Endothelial cell of umbilical vein (primary cell): ENCODE measurements around the gene PDE6B. TPM values are rescaled to one million over a fixed set of nuclear protein-coding genes. Genes with fewer than 3 reads are reported as not detected.

ENCODE experiments used
- BruUV-seq: library from RNA; stranded (reverse); fragments of 400-500 nt; replicated peaks from 2 replicates; lab custom pipeline; 2021; lab: Mats Ljungman, UMichigan
- CTCF ChIA-PET: fragments of 300-600, 350-600 bp; sonication (Branson Sonifier 250); formaldehyde crosslinking; loops from one replicate; lab custom pipeline; 2021; ENCODE audit warnings: antibody characterized with exemption, inconsistent platforms; lab: Charles Lee
- POLR2A ChIA-PET: fragments of 300-600, 350-600 bp; sonication (Branson Sonifier 250); formaldehyde crosslinking; loops from one replicate; lab custom pipeline; 2021; ENCODE audit warnings: antibody characterized with exemption, inconsistent platforms; lab: Charles Lee
- DNase-seq: peaks from one replicate; pipeline ENCODE4 v3.0.0-alpha.2; 2011; ENCODE audit warnings: low read depth, low spot score
- FAIRE-seq: peaks from 2 replicates; lab custom pipeline; 2011; peaks lifted over from hg19 to GRCh38; lab: Jason Lieb, UNC
- H2AFZ ChIP-seq: 2 replicates; pipeline ENCODE4 v1.6.0; 2012; ENCODE audit warnings: low read depth, low read length, control low read depth, inconsistent platforms
- H3K27ac ChIP-seq: 2 replicates; pipeline ENCODE4 v1.5.1; 2011; ENCODE audit warnings: low read depth, mild to moderate bottlenecking, control low read depth, low read length, moderate library complexity; ENCODE audit not compliant: insufficient read depth
- H3K27me3 ChIP-seq, 2 experiments: 2 replicates each; pipeline versions ENCODE4 v1.6.0 to v1.6.1; 2011; ENCODE audit warnings: low read length in 2 of 2, mixed read lengths in 1 of 2; ENCODE audit not compliant: control insufficient read depth in 2 of 2, insufficient read depth in 2 of 2
- H3K36me3 ChIP-seq, 2 experiments: 2 replicates in 1 of 2; 3 replicates in 1 of 2; pipeline ENCODE4 v1.5.1; 2011; ENCODE audit warnings: low read length in 2 of 2, mild to moderate bottlenecking in 1 of 2, moderate library complexity in 1 of 2; ENCODE audit not compliant: control insufficient read depth in 2 of 2, insufficient read depth in 2 of 2; ENCODE audit errors: extremely low read depth in 1 of 2
- H3K4me1 ChIP-seq: 3 replicates; pipeline ENCODE4 v1.5.1; 2011; ENCODE audit warnings: mild to moderate bottlenecking, low read length; ENCODE audit not compliant: control insufficient read depth, insufficient read depth; ENCODE audit errors: extremely low read depth
- H3K4me2 ChIP-seq: 2 replicates; pipeline ENCODE4 v1.6.1; 2011; ENCODE audit warnings: low read length, control low read depth, mixed read lengths; ENCODE audit not compliant: insufficient read depth
- H3K4me3 ChIP-seq, 3 experiments: fragments of 200-600 bp in 1 of 3; sonication (generic), shearing (Covaris generic) in 1 of 3; replicated peaks in 1 of 3; 2 replicates each; pipeline ENCODE4 v1.5.1; 2011 to 2016; ENCODE audit warnings: control low read depth in 3 of 3, low read length in 3 of 3, mild to moderate bottlenecking in 2 of 3, inconsistent platforms in 1 of 3, low read depth in 1 of 3, moderate library complexity in 1 of 3; ENCODE audit not compliant: insufficient read depth in 1 of 3
- H3K79me2 ChIP-seq: 2 replicates; pipeline ENCODE4 v1.6.0; 2012; ENCODE audit warnings: low read length, inconsistent platforms; ENCODE audit not compliant: control insufficient read depth, insufficient read depth
- H3K9ac ChIP-seq: replicated peaks from 2 replicates; pipeline ENCODE3; 2011; ENCODE audit warnings: low read length, control low read depth; ENCODE audit not compliant: insufficient read depth; ENCODE audit errors: extremely low read depth
- H3K9me1 ChIP-seq: replicated peaks from 3 replicates; pipeline ENCODE4 v1.6.0; 2011; ENCODE audit warnings: mild to moderate bottlenecking, low read length; ENCODE audit not compliant: control insufficient read depth, insufficient read depth; ENCODE audit errors: extremely low read depth
- H3K9me3 ChIP-seq: replicated peaks from 2 replicates; pipeline ENCODE4 v1.5.1; 2012; ENCODE audit warnings: low read length, inconsistent platforms; ENCODE audit not compliant: control insufficient read depth, insufficient read depth
- H4K20me1 ChIP-seq: replicated peaks from 2 replicates; pipeline ENCODE3; 2011; ENCODE audit warnings: mild to moderate bottlenecking, low read length; ENCODE audit not compliant: control insufficient read depth, insufficient read depth; ENCODE audit errors: extremely low read depth
- EZH2 ChIP-seq: IDR thresholded peaks from 2 replicates; pipeline ENCODE4 v1.6.1; 2012; ENCODE audit warnings: borderline replicate concordance, low read depth, mild to moderate bottlenecking, moderate library complexity, low read length, inconsistent platforms; ENCODE audit not compliant: severe bottlenecking
- FOS ChIP-seq: IDR thresholded peaks from 2 replicates; pipeline ENCODE4 v1.6.1; 2011; ENCODE audit warnings: mild to moderate bottlenecking, low read length, moderate library complexity, borderline replicate concordance; ENCODE audit not compliant: insufficient read depth
- GATA2 ChIP-seq: IDR thresholded peaks from 2 replicates; pipeline ENCODE4 v1.7.0; 2011; ENCODE audit warnings: low read depth, mild to moderate bottlenecking, moderate library complexity, mixed read lengths, low read length; ENCODE audit not compliant: insufficient read length, insufficient read depth
- JUN ChIP-seq: IDR thresholded peaks from 2 replicates; pipeline ENCODE4 v1.6.1; 2011; ENCODE audit warnings: borderline replicate concordance, low read depth; ENCODE audit not compliant: insufficient read length, insufficient read depth
- MYC ChIP-seq: IDR thresholded peaks from one replicate; pipeline ENCODE4 v1.6.1; 2011; ENCODE audit warnings: mild to moderate bottlenecking, low read depth, low read length
- POLR2A ChIP-seq: IDR thresholded peaks from 2 replicates; pipeline ENCODE4 v1.6.1; 2012; ENCODE audit warnings: low read depth, mild to moderate bottlenecking, control low read depth, low read length
- POLR2AphosphoS5 ChIP-seq: IDR thresholded peaks from 2 replicates; pipeline ENCODE4 v1.6.1; 2012; ENCODE audit warnings: low read depth, mild to moderate bottlenecking, control low read depth, low read length, moderate library complexity; ENCODE audit not compliant: insufficient read depth
- dilution Hi-C: fragments of 300-500 bp; cut with MboI; formaldehyde crosslinking; loops from one replicate; pipeline ENCODE4 v1.15.0; 2019; ENCODE audit warnings: low sequenced_read_pairs; ENCODE audit not compliant: extremely low pct_ligation_motif_present
- intact Hi-C: fragments of 100-400 bp; cut with micrococcal nuclease; formaldehyde crosslinking; loops from one replicate; pipeline ENCODE4 v1.10.0; 2022
- polyA plus RNA-seq, 4 experiments: library from polyadenylated mRNA; depleted of rRNA in 3 of 4; stranded (reverse) in 3 of 4; unstranded in 1 of 4; fragments of >200 nt; gene quantifications; 2 replicates each; pipeline versions ENCODE4 v1.2.1 to v1.2.3, GENCODE V29; 2011 to 2012; ENCODE audit warnings: missing spikeins in 1 of 4
- total RNA-seq: library from RNA; stranded (reverse); gene quantifications from 2 replicates; pipeline ENCODE4 v1.2.3, GENCODE V29; 2021
- TF ChIP-seq, protein P1 (sequence below): IDR thresholded peaks from 2 replicates; pipeline ENCODE4 v1.6.1; 2011; ENCODE audit not compliant: insufficient read depth, insufficient read length
- TF ChIP-seq, protein P2 (sequence below), 2 donors: IDR thresholded peaks; 1 replicate in 1 of 2; 2 replicates in 1 of 2; pipeline ENCODE4 v1.5.1; 2011; ENCODE audit warnings: low read length in 2 of 2, mild to moderate bottlenecking in 2 of 2, moderate library complexity in 2 of 2, control low read depth in 1 of 2, inconsistent platforms in 1 of 2, low read depth in 1 of 2; ENCODE audit not compliant: insufficient read depth in 1 of 2; ENCODE audit errors: extremely low read depth in 1 of 2

PDE6B gene
- total and polyA plus RNA-seq, 2 donors (not counting 3 experiments of a cell fraction or from before 2014, with no cell fraction given): 0.77 to 1.8 TPM

GRCh38 chr4:608236-608635 lies 17.1 kb upstream of the PDE6B start:
- TF ChIP-seq EZH2 (no peak), FOS (no peak), JUN (no peak), POLR2AphosphoS5 (no peak), POLR2A (no peak), GATA2 (no peak), MYC (no peak)
- TF ChIP-seq, protein P1, sequence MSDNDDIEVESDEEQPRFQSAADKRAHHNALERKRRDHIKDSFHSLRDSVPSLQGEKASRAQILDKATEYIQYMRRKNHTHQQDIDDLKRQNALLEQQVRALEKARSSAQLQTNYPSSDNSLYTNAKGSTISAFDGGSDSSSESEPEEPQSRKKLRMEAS: no peak
- TF ChIP-seq, protein P2, sequence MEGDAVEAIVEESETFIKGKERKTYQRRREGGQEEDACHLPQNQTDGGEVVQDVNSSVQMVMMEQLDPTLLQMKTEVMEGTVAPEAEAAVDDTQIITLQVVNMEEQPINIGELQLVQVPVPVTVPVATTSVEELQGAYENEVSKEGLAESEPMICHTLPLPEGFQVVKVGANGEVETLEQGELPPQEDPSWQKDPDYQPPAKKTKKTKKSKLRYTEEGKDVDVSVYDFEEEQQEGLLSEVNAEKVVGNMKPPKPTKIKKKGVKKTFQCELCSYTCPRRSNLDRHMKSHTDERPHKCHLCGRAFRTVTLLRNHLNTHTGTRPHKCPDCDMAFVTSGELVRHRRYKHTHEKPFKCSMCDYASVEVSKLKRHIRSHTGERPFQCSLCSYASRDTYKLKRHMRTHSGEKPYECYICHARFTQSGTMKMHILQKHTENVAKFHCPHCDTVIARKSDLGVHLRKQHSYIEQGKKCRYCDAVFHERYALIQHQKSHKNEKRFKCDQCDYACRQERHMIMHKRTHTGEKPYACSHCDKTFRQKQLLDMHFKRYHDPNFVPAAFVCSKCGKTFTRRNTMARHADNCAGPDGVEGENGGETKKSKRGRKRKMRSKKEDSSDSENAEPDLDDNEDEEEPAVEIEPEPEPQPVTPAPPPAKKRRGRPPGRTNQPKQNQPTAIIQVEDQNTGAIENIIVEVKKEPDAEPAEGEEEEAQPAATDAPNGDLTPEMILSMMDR (IDR thresholded peaks at IDR 0.05; ENCODE audit: extremely low read depth in 1 of 2, insufficient read depth in 1 of 2, low read depth in 1 of 2, low read length in 2 of 2): no peak
- H3K79me2 ChIP-seq: no peaks in the 10 kb centered on the region
- intact Hi-C loops: no loop called here
- no peak overlapping the region for H3K4me2 ChIP-seq
- no peaks in the 10 kb centered on the region for H3K36me3 ChIP-seq
- no peaks in the 10 kb centered on the region for H3K27me3 ChIP-seq
- no peak overlapping the region for H3K27ac ChIP-seq
- no peaks in the 10 kb centered on the region for H3K9me3 ChIP-seq
- no peaks in the 10 kb centered on the region for H4K20me1 ChIP-seq
- H3K9ac ChIP-seq: no peak overlapping the region
- no peak overlapping the region for H3K4me3 ChIP-seq
- POLR2A ChIA-PET: no interaction called here
- H3K9me1 ChIP-seq: no peaks in the 10 kb centered on the region
- no peak overlapping the region for H2AFZ ChIP-seq
- no TSS peak for BruUV-seq
- CTCF ChIA-PET: no interaction called here
- no peaks in the 10 kb centered on the region for H3K4me1 ChIP-seq
- dilution Hi-C loops: no loop called here
- DNase-seq: no peak
- FAIRE-seq: no peak
